GM19023 (cell line): ENCODE data around the gene SMCHD1.
"Not testable (repeated sequence)": the region's sequence is repeated elsewhere in the genome, so short reads cannot be mapped to it uniquely, and the experiment has no call there.

Source experiments
- ATAC-seq: cut with Tn5 transposase; IDR thresholded peaks from one replicate; pipeline ENCODE4 v1.9.1; 2021; ENCODE audit warnings: mild to moderate bottlenecking, moderate library complexity; ENCODE audit not compliant: unreplicated experiment

The SMCHD1 gene

DNA sequence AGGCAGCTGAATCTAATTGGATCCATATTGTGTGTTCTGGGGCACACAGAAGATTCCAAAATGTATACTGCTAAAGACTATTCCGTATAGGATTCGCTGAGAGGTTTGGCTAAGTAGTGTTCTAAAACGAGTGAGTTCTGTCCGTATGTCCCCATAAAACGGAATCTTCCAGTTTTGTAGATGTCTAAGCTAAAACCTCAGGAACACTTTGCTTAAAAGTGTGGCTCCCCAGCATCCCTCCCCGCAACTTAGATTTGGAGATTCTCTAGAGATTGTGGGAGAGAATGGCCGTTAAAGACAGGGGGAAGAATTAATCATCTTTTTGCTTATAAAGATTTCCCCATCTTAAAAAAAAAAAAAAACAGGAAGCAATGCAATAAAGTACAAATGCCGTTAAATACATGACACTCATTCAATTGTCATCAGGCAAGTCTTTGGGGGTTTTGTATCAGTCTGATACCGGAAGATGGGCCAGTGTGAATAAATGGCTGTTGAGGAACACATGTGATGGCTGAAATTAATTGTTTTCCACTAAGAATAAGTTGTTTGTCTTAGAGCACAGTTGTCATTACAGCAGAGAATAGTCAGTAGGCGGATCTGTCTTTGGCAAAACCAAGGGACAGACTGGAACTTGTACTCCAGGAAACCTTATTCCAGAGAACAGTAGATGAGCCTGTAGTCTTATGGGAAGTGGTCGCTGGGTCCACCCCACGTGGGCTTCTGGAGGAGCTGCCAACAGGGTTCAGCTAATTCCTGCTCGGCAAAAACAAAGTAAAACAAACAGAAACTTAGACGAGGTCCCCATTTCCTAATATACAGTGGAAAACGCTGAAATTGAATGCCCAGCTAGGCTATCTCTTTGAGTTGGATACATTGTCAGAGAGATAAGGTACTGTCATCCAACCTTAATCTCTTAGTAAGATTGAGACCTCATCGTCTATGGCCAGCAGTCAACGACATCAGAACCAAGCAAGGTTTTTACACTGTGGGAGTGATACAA lies 193.0 kb downstream of the SMCHD1 start:
- ATAC-seq: no peak

- no peak for ATAC-seq
Measured at GRCh38 chr18:2850816-2851215, 195.3 kb downstream of the SMCHD1 start.

- ATAC-seq: no peak
Measured at GRCh38 chr18:2851771-2852170, 196.2 kb downstream of the SMCHD1 start.

GRCh38 chr18:2852460-2852859 lies 196.9 kb downstream of the SMCHD1 start:
- ATAC-seq: not testable (repeated sequence)

DNA sequence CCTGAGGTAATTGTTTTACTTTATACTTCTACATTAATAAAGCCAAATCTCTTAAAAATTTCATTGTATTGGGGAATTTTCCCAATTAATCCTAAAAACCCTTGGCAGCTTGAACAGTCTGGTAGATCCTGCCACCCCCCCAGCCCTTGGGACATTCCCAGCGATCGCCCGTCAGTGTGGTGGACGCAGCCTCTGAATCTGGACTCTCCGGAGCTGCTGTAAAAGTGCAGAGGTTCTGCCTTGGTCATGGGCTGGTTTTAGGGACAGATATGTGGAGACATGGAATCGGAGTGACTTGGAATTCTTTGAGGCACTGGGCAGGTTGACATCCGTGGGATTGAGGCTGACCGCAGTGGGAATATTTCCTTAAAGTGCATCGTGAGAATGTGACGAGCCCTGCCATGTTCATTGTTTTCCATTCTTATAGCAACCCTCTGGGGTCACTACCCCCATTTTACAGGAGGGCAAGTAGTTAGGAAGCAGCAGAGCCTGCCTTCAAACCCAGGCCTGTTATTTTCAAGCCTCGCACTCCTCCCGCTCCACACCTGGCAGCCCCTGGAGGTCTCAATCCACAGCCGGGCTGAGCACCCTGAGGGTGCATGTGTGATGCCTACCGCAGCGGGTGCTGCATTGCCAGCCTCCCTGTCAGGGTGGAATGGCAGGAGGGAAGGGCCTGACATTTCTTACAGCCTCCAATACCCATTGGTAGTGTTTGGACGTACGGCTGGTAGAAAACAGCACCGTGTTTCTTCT lies 197.8 kb downstream of the SMCHD1 start:
- no peak for ATAC-seq

GRCh38 chr18:2853926-2854664 lies 198.6 kb downstream of the SMCHD1 start:
- ATAC-seq: no peak
